ENCODE data around the gene ZNF532.
"Not testable (repeated sequence)": the region's sequence is repeated elsewhere in the genome, so short reads cannot be mapped to it uniquely, and the experiment has no call there.

The ZNF532 gene

GRCh38 chr18:58915006-58915799 is 50.5 kb downstream of the ZNF532 start:
- Histone ChIP-seq H3K27ac (ENCODE audit: low read length) (no peak overlapping the region), H3K4me2 (ENCODE audit: insufficient read depth, low read length) (no peak overlapping the region), H3K9me3 (ENCODE audit: insufficient read depth, low read length, severe bottlenecking) (no peaks in the 10 kb centered on the region), H3K4me1 (ENCODE audit: insufficient read depth, low read length) (no peaks in the 10 kb centered on the region), H3K79me2 (ENCODE audit: insufficient read depth, low read length) (no peaks in the 10 kb centered on the region), H3K27me3 (ENCODE audit: insufficient read depth, low read length, poor library complexity) (peaks cover 11% of the 10 kb centered on the region), H4K20me1 (ENCODE audit: insufficient read depth, low read length) (no peaks in the 10 kb centered on the region), H2AFZ (ENCODE audit: low read depth, low read length) (no peak overlapping the region), H3K36me3 (ENCODE audit: insufficient read depth, low read length) (no peaks in the 10 kb centered on the region), H3K9ac (ENCODE audit: low read depth, low read length) (no peak overlapping the region), H3K4me3 (ENCODE audit: low read depth in 1 of 2, low read length in 2 of 2) (no peak overlapping the region)
- no peak for TF ChIP-seq EZH2 (IDR thresholded peaks at IDR 0.05; ENCODE audit: borderline replicate concordance, low read depth, low read length, severe bottlenecking)
- TF ChIP-seq CTCF (IDR thresholded peaks at IDR 0.05; ENCODE audit: borderline replicate concordance, extremely low read depth, low read length, poor library complexity, severe bottlenecking) = no peak
- no peak for ATAC-seq (ENCODE audit: insufficient read depth, low read depth)
- DNase-seq = no peak

GRCh38 chr18:58915995-58916394 is 51.3 kb downstream of the ZNF532 start:
- H3K4me1 ChIP-seq (ENCODE audit: insufficient read depth, low read length) = no peaks in the 10 kb centered on the region
- DNase-seq = no peak
- no peak for ATAC-seq (ENCODE audit: insufficient read depth, low read depth)
- peaks cover 11% of the 10 kb centered on the region for H3K27me3 ChIP-seq (ENCODE audit: insufficient read depth, low read length, poor library complexity)
- H3K4me2 ChIP-seq (ENCODE audit: insufficient read depth, low read length) = no peak overlapping the region
- no peak overlapping the region for H2AFZ ChIP-seq (ENCODE audit: low read depth, low read length)
- H3K27ac ChIP-seq (ENCODE audit: low read length) = no peak overlapping the region
- no peaks in the 10 kb centered on the region for H3K36me3 ChIP-seq (ENCODE audit: insufficient read depth, low read length)
- H3K9me3 ChIP-seq (ENCODE audit: insufficient read depth, low read length, severe bottlenecking) = no peaks in the 10 kb centered on the region
- no peak for TF ChIP-seq EZH2 (IDR thresholded peaks at IDR 0.05; ENCODE audit: borderline replicate concordance, low read depth, low read length, severe bottlenecking)
- no peak for TF ChIP-seq CTCF (IDR thresholded peaks at IDR 0.05; ENCODE audit: borderline replicate concordance, extremely low read depth, low read length, poor library complexity, severe bottlenecking)
- no peaks in the 10 kb centered on the region for H3K79me2 ChIP-seq (ENCODE audit: insufficient read depth, low read length)
- H3K9ac ChIP-seq (ENCODE audit: low read depth, low read length) = no peak overlapping the region
- no peaks in the 10 kb centered on the region for H4K20me1 ChIP-seq (ENCODE audit: insufficient read depth, low read length)
- H3K4me3 ChIP-seq (ENCODE audit: low read depth in 1 of 2, low read length in 2 of 2) = no peak overlapping the region

- not testable (repeated sequence) for H4K20me1 ChIP-seq (ENCODE audit: insufficient read depth, low read length); H3K79me2 ChIP-seq (ENCODE audit: insufficient read depth, low read length); H3K4me1 ChIP-seq (ENCODE audit: insufficient read depth, low read length); H2AFZ ChIP-seq (ENCODE audit: low read depth, low read length); H3K9ac ChIP-seq (ENCODE audit: low read depth, low read length); H3K27ac ChIP-seq (ENCODE audit: low read length); DNase-seq; H3K9me3 ChIP-seq (ENCODE audit: insufficient read depth, low read length, severe bottlenecking); H3K4me3 ChIP-seq (ENCODE audit: low read depth in 1 of 2, low read length in 2 of 2); H3K27me3 ChIP-seq (ENCODE audit: insufficient read depth, low read length, poor library complexity); ATAC-seq (ENCODE audit: insufficient read depth, low read depth); H3K4me2 ChIP-seq (ENCODE audit: insufficient read depth, low read length); H3K36me3 ChIP-seq (ENCODE audit: insufficient read depth, low read length)
Measured at GRCh38 chr18:58919934-58920333, 55.3 kb downstream of the ZNF532 start.

GRCh38 chr18:58922995-58923394 is 58.3 kb downstream of the ZNF532 start:
- TF ChIP-seq EZH2 (IDR thresholded peaks at IDR 0.05; ENCODE audit: borderline replicate concordance, low read depth, low read length, severe bottlenecking) (no peak), CTCF (IDR thresholded peaks at IDR 0.05; ENCODE audit: borderline replicate concordance, extremely low read depth, low read length, poor library complexity, severe bottlenecking) (no peak)
- Histone ChIP-seq H2AFZ (ENCODE audit: low read depth, low read length) (no peak overlapping the region), H3K4me3 (ENCODE audit: low read depth in 1 of 2, low read length in 2 of 2) (no peak overlapping the region), H3K4me2 (ENCODE audit: insufficient read depth, low read length) (no peak overlapping the region), H4K20me1 (ENCODE audit: insufficient read depth, low read length) (no peaks in the 10 kb centered on the region), H3K9me3 (ENCODE audit: insufficient read depth, low read length, severe bottlenecking) (no peaks in the 10 kb centered on the region), H3K4me1 (ENCODE audit: insufficient read depth, low read length) (no peaks in the 10 kb centered on the region), H3K27ac (ENCODE audit: low read length) (no peak overlapping the region), H3K36me3 (ENCODE audit: insufficient read depth, low read length) (no peaks in the 10 kb centered on the region), H3K27me3 (ENCODE audit: insufficient read depth, low read length, poor library complexity) (no peaks in the 10 kb centered on the region), H3K9ac (ENCODE audit: low read depth, low read length) (no peak overlapping the region), H3K79me2 (ENCODE audit: insufficient read depth, low read length) (no peaks in the 10 kb centered on the region)
- DNase-seq (no peak), ATAC-seq (ENCODE audit: insufficient read depth, low read depth) (no peak)

All from DND-41 (cell line).